RCC 7860 (cell line): ENCODE data around the gene TMEM163.

Experiments used
- DNase-seq: peaks from one replicate; pipeline ENCODE4 v3.0.0-alpha.2; 2015; ENCODE audit warnings: low spot score
- FAIRE-seq: peaks from 2 replicates; lab custom pipeline; 2012; peaks lifted over from hg19 to GRCh38; lab: Jason Lieb, UNC

TMEM163 gene

GRCh38 chr2:134446383-134447017 lies 272.3 kb downstream of the TMEM163 start:
- no peak for DNase-seq
- FAIRE-seq: no peak

GRCh38 chr2:134445985-134446382 lies 272.8 kb downstream of the TMEM163 start:
- DNase-seq: no peak

GRCh38 chr2:134445116-134445515 lies 273.7 kb downstream of the TMEM163 start:
- DNase-seq (no peak), FAIRE-seq (no peak)

More at GRCh38 chr2:134445985-134446382, 272.8 kb downstream of the TMEM163 start:
- no peak for FAIRE-seq

GRCh38 chr2:134443814-134444480 lies 274.9 kb downstream of the TMEM163 start:
- no peak for FAIRE-seq
- DNase-seq: no peak

- DNase-seq: no peak
Measured at GRCh38 chr2:134441153-134441863, 277.5 kb downstream of the TMEM163 start.

GRCh38 chr2:134440336-134440909 lies 278.4 kb downstream of the TMEM163 start:
- FAIRE-seq (no peak), DNase-seq (no peak)

More at GRCh38 chr2:134441153-134441863, 277.5 kb downstream of the TMEM163 start:
- no peak for FAIRE-seq

- FAIRE-seq: no peak
- DNase-seq: no peak
Measured at GRCh38 chr2:134438371-134438770, 280.4 kb downstream of the TMEM163 start.

GRCh38 chr2:134436706-134437105 lies 282.1 kb downstream of the TMEM163 start:
- FAIRE-seq: no peak
- no peak for DNase-seq

- no peak for FAIRE-seq
- no peak for DNase-seq
Measured at GRCh38 chr2:134435936-134436335, 282.9 kb downstream of the TMEM163 start.

GRCh38 chr2:134435505-134435904 lies 283.3 kb downstream of the TMEM163 start:
- no peak for DNase-seq
- FAIRE-seq: no peak

GRCh38 chr2:134433979-134434378 lies 284.8 kb downstream of the TMEM163 start:
- FAIRE-seq: no peak
- no peak for DNase-seq

GRCh38 chr2:134433469-134433868 lies 285.3 kb downstream of the TMEM163 start:
- no peak for DNase-seq
- no peak for FAIRE-seq

- no peak for FAIRE-seq
Measured at GRCh38 chr2:134432435-134432883, 286.3 kb downstream of the TMEM163 start.

GRCh38 chr2:134431838-134432434 lies 286.9 kb downstream of the TMEM163 start:
- peak; percentile 32 for DNase-seq
- FAIRE-seq: peak; percentile 61

More at GRCh38 chr2:134432435-134432883, 286.3 kb downstream of the TMEM163 start:
- no peak for DNase-seq

- DNase-seq (no peak), FAIRE-seq (no peak)
Measured at GRCh38 chr2:134429886-134430285, 288.9 kb downstream of the TMEM163 start.

GRCh38 chr2:134426721-134427120 lies 292.1 kb downstream of the TMEM163 start:
- FAIRE-seq (no peak), DNase-seq (no peak)

- DNase-seq (no peak), FAIRE-seq (no peak)
Measured at GRCh38 chr2:134425724-134426496, 292.9 kb downstream of the TMEM163 start.

- no peak for FAIRE-seq
- no peak for DNase-seq
Measured at GRCh38 chr2:134421556-134422328, 297.1 kb downstream of the TMEM163 start.

- DNase-seq (no peak), FAIRE-seq (no peak)
Measured at GRCh38 chr2:134420920-134421319, 297.9 kb downstream of the TMEM163 start.
